Measurements from ENCODE around the gene VTA1. TPM values are rescaled to one million over a fixed set of nuclear protein-coding genes. Genes with fewer than 3 reads are reported as not detected.
A peak's percentile ranks its signal among the peaks of the same experiment; 100 is the strongest.
"Not testable (repeated sequence)": the region's sequence is repeated elsewhere in the genome, so short reads cannot be mapped to it uniquely, and the experiment has no call there.

Gene VTA1
- 45.1 and 90.8 TPM in 2 replicates for total RNA-seq (2014; rRNA removed; shearing (Covaris generic); ENCODE audit: low replicate concordance)

DNA sequence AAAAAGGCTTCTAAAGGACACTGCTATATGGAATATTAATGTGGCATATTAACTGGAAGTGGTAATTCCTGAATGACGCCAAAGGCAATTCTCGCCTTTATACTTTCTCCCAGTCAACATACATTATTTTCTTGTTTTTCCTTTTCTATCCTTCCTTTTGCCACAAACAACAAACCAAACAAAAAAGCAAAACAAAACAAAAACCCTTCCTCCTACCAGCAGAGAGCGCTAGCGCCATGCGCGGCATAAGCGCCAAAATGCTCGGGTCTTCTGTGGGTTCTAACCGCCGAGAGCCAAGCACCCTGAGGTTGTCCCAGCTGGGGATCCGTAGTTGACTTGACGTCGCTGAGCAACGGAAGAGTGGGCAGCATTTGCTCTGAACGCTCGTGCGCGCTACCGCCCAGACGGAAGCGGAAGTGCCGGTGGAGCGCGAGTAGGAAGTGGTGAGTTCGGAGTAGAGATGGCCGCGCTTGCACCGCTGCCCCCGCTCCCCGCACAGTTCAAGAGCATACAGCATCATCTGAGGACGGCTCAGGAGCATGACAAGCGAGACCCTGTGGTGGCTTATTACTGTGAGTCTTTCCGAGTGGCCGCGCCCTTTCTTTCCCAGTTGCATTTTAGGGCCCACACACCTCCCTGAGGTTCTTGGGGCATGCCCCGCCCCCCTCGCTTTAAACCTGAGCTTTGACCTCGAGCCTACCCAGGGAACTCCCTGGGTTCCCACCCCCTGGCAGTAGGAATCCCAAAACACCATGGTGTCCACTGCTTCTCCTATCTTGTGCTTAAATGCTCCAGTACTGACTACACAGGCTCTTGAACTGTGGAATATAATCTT is at the start of gene VTA1, which contains the start of gene NMBR:
TSS of gene VTA1 (plus strand) at position 436 of the 835 bp plus-strand sequence. CDS start at position 461, 25 bp downstream.
TSS of gene NMBR (minus strand) at position 295 of the 835 bp plus-strand sequence. CDS start 58,464 bp downstream, outside the sequence.
- Histone ChIP-seq H3K27ac (ENCODE audit: low read length) (peak within 1 kb of the TSS; percentile 8; the same call in 1 of the 2 replicates), H3K27me3 (ENCODE audit: low read length) (no peaks in the 10 kb centered on the region), H4K20me1 (ENCODE audit: insufficient read depth, low read depth, low read length) (peaks cover 13% of the 10 kb centered on the region; the same call in 1 of the 2 replicates), H3K9me3 (ENCODE audit: low read length) (no peaks in the 10 kb centered on the region), H3K79me2 (ENCODE audit: low read length) (peaks cover 50% of the 10 kb centered on the region), H3K4me3 (ENCODE audit: low read length) (peak within 1 kb of the TSS; percentile 85), H2AFZ (ENCODE audit: low read length) (peak within 1 kb of the TSS; percentile 90), H3K4me2 (ENCODE audit: low read depth, low read length, poor library complexity, severe bottlenecking) (peak within 1 kb of the TSS; percentile 95), H3K36me3 (ENCODE audit: insufficient read depth, low read length) (peaks cover 11% of the 10 kb centered on the region), H3K9me2 (replicated peaks; ENCODE audit: insufficient read depth, low read length) (no peaks in the 10 kb centered on the region), H3K4me1 (ENCODE audit: low read length) (peaks cover 35% of the 10 kb centered on the region), H3K9ac (ENCODE audit: low read length) (peak within 1 kb of the TSS; percentile 83)
- peak; percentile 99 for DNase-seq

- H3K27ac ChIP-seq (ENCODE audit: low read length); H3K9me3 ChIP-seq (ENCODE audit: low read length); DNase-seq; H3K4me3 ChIP-seq (ENCODE audit: low read length); H3K79me2 ChIP-seq (ENCODE audit: low read length); H3K36me3 ChIP-seq (ENCODE audit: insufficient read depth, low read length); H4K20me1 ChIP-seq (ENCODE audit: insufficient read depth, low read depth, low read length); H3K4me1 ChIP-seq (ENCODE audit: low read length); H3K4me2 ChIP-seq (ENCODE audit: low read depth, low read length, poor library complexity, severe bottlenecking); H3K9me2 ChIP-seq (replicated peaks; ENCODE audit: insufficient read depth, low read length); H3K27me3 ChIP-seq (ENCODE audit: low read length); H2AFZ ChIP-seq (ENCODE audit: low read length); H3K9ac ChIP-seq (ENCODE audit: low read length): not testable (repeated sequence)
Observed at GRCh38 chr6:142104820-142105219, 42.2 kb upstream of the VTA1 start.

GRCh38 chr6:142110820-142111219 is 36.2 kb upstream of the VTA1 start:
- not testable (repeated sequence) for DNase-seq; H3K4me2 ChIP-seq (ENCODE audit: low read depth, low read length, poor library complexity, severe bottlenecking); H2AFZ ChIP-seq (ENCODE audit: low read length); H3K9ac ChIP-seq (ENCODE audit: low read length); H3K36me3 ChIP-seq (ENCODE audit: insufficient read depth, low read length); H3K27me3 ChIP-seq (ENCODE audit: low read length); H3K4me1 ChIP-seq (ENCODE audit: low read length); H4K20me1 ChIP-seq (ENCODE audit: insufficient read depth, low read depth, low read length); H3K9me2 ChIP-seq (replicated peaks; ENCODE audit: insufficient read depth, low read length); H3K27ac ChIP-seq (ENCODE audit: low read length); H3K4me3 ChIP-seq (ENCODE audit: low read length); H3K79me2 ChIP-seq (ENCODE audit: low read length); H3K9me3 ChIP-seq (ENCODE audit: low read length)

DNA sequence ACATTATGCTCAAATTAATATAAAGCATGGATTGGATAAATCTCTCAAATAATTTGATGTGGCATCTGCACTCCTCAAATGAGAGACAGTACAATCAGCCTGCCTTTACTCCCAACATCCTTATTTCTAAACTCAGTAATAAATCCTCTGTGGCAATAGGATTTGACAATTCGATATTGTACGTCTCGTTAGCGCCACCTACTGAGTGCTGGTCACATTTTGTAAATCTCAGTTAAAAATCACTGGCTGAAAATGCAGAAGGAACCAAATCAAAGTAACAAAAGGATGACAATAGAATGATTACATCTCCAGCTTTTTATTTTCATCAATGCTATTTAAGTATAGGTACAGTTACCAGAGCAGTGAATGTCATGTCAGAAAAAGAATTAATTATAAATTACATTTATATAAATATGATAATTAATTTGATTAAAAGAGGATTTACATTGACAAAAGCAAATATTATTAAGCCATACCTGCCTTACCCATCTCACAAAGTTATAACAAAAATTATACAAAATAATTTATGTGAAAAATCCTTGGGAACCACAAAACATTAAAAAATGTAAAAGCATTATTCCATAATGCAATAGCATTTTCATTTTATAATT is 34.5 kb upstream of the VTA1 start:
- no peaks in the 10 kb centered on the region for H3K9me2 ChIP-seq (replicated peaks; ENCODE audit: insufficient read depth, low read length)
- H4K20me1 ChIP-seq (ENCODE audit: insufficient read depth, low read depth, low read length): no peaks in the 10 kb centered on the region
- no peak overlapping the region for H3K4me3 ChIP-seq (ENCODE audit: low read length)
- H3K9me3 ChIP-seq (ENCODE audit: low read length): no peaks in the 10 kb centered on the region
- no peaks in the 10 kb centered on the region for H3K4me1 ChIP-seq (ENCODE audit: low read length)
- DNase-seq: peak; percentile 88
- H3K4me2 ChIP-seq (ENCODE audit: low read depth, low read length, poor library complexity, severe bottlenecking): no peak overlapping the region
- no peak overlapping the region for H3K27ac ChIP-seq (ENCODE audit: low read length)
- H3K36me3 ChIP-seq (ENCODE audit: insufficient read depth, low read length): no peaks in the 10 kb centered on the region
- H3K9ac ChIP-seq (ENCODE audit: low read length): no peak overlapping the region
- H3K79me2 ChIP-seq (ENCODE audit: low read length): no peaks in the 10 kb centered on the region
- H3K27me3 ChIP-seq (ENCODE audit: low read length): no peaks in the 10 kb centered on the region
- H2AFZ ChIP-seq (ENCODE audit: low read length): no peak overlapping the region

DNA sequence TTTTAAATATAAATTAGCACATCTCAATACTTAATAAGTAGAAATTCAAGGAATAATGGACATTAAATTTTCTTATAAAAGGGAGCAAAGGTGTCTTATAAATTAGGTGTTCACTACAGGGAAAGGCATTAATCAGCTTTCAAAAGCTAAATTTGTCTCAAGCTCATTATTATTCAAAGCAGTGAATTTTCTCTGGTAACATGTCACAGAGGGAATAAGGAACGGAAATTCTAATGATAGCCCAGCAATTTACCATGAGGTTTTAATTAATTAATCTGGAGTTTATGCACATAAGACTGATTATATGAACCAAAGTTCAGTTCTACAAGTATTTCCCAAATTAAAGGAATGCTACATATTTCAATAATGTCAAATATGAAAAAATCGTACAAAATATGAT is 29.7 kb upstream of the VTA1 start:
- Histone ChIP-seq H2AFZ (ENCODE audit: low read length) (no peak overlapping the region), H3K4me3 (ENCODE audit: low read length) (no peak overlapping the region), H3K36me3 (ENCODE audit: insufficient read depth, low read length) (no peaks in the 10 kb centered on the region), H3K9me2 (replicated peaks; ENCODE audit: insufficient read depth, low read length) (no peaks in the 10 kb centered on the region), H4K20me1 (ENCODE audit: insufficient read depth, low read depth, low read length) (no peaks in the 10 kb centered on the region), H3K4me1 (ENCODE audit: low read length) (no peaks in the 10 kb centered on the region), H3K4me2 (ENCODE audit: low read depth, low read length, poor library complexity, severe bottlenecking) (no peak overlapping the region), H3K79me2 (ENCODE audit: low read length) (no peaks in the 10 kb centered on the region), H3K9me3 (ENCODE audit: low read length) (no peaks in the 10 kb centered on the region), H3K9ac (ENCODE audit: low read length) (no peak overlapping the region), H3K27me3 (ENCODE audit: low read length) (no peaks in the 10 kb centered on the region), H3K27ac (ENCODE audit: low read length) (no peak overlapping the region)
- no peak for DNase-seq

DNA sequence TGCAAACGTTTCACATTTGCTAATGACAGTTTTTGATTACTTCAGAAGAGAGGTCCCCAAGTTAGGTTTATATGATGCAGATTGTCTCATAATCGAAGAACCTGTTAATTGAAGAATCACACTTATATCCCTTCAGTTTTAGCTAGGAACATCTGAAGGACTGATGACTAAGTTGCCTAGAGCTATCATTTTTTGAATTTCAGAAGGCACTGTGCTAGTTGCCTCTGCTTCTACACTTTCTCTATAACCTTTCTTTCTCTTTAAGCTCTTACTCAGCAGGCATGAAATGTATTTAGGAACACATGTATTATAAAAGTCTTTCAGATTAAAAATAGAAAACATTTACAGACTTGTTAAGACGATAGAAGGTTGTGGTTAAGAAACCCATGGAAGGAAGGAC is 28.7 kb upstream of the VTA1 start:
- no peaks in the 10 kb centered on the region for H3K79me2 ChIP-seq (ENCODE audit: low read length)
- DNase-seq: no peak
- H3K4me1 ChIP-seq (ENCODE audit: low read length): no peaks in the 10 kb centered on the region
- no peak overlapping the region for H3K27ac ChIP-seq (ENCODE audit: low read length)
- H3K4me3 ChIP-seq (ENCODE audit: low read length): no peak overlapping the region
- H3K9me2 ChIP-seq (replicated peaks; ENCODE audit: insufficient read depth, low read length): no peaks in the 10 kb centered on the region
- no peak overlapping the region for H3K9ac ChIP-seq (ENCODE audit: low read length)
- H4K20me1 ChIP-seq (ENCODE audit: insufficient read depth, low read depth, low read length): no peaks in the 10 kb centered on the region
- H3K36me3 ChIP-seq (ENCODE audit: insufficient read depth, low read length): no peaks in the 10 kb centered on the region
- no peak overlapping the region for H2AFZ ChIP-seq (ENCODE audit: low read length)
- H3K27me3 ChIP-seq (ENCODE audit: low read length): no peaks in the 10 kb centered on the region
- no peak overlapping the region for H3K4me2 ChIP-seq (ENCODE audit: low read depth, low read length, poor library complexity, severe bottlenecking)
- H3K9me3 ChIP-seq (ENCODE audit: low read length): no peaks in the 10 kb centered on the region

DNA sequence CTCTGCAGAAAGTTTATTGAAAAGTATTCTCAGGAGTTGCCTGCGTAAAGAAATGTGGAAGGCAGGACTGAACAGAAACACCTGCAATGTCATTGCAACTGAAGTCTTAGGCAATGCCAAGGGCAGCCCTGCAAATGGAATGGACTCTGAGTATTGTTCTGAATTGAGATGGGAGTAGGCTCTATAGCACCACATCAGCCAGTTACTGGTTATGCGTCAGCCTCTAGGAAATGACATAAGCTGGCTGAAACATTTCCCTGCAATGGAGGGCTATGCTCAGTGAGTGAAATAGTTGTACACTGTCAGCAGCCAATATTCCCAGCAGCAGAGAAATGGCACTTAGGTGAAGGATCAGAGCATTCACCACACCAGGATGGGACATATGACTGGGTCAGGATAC is 28.1 kb upstream of the VTA1 start:
- no peak for DNase-seq
- no peak overlapping the region for H3K4me2 ChIP-seq (ENCODE audit: low read depth, low read length, poor library complexity, severe bottlenecking)
- H2AFZ ChIP-seq (ENCODE audit: low read length): no peak overlapping the region
- H3K4me1 ChIP-seq (ENCODE audit: low read length): no peaks in the 10 kb centered on the region
- no peaks in the 10 kb centered on the region for H3K36me3 ChIP-seq (ENCODE audit: insufficient read depth, low read length)
- no peaks in the 10 kb centered on the region for H4K20me1 ChIP-seq (ENCODE audit: insufficient read depth, low read depth, low read length)
- no peaks in the 10 kb centered on the region for H3K27me3 ChIP-seq (ENCODE audit: low read length)
- no peaks in the 10 kb centered on the region for H3K79me2 ChIP-seq (ENCODE audit: low read length)
- H3K9me3 ChIP-seq (ENCODE audit: low read length): no peaks in the 10 kb centered on the region
- no peak overlapping the region for H3K9ac ChIP-seq (ENCODE audit: low read length)
- H3K9me2 ChIP-seq (replicated peaks; ENCODE audit: insufficient read depth, low read length): no peaks in the 10 kb centered on the region
- no peak overlapping the region for H3K4me3 ChIP-seq (ENCODE audit: low read length)
- H3K27ac ChIP-seq (ENCODE audit: low read length): no peak overlapping the region

DNA sequence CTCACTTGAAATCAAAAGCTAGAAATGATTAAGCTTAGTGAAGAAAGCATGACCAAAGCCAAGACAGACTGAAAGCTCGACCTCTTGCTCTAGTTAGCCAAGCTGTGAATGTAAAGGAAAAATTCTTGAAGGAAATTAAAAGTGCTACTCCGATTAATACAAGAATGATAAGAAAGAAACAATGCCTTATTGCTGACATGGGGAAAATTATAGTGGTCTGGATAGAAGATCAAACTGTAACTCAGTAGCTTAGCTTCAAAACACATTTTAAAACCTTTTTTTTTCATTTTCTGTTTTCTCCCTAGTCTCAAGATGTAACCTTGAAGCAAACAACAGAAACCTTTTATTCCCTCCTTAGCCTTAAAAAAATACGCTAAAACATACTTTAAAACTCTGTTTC is 25.7 kb upstream of the VTA1 start:
- H3K4me3 ChIP-seq (ENCODE audit: low read length): no peak overlapping the region
- no peaks in the 10 kb centered on the region for H3K79me2 ChIP-seq (ENCODE audit: low read length)
- no peaks in the 10 kb centered on the region for H3K4me1 ChIP-seq (ENCODE audit: low read length)

More for the DNA sequence above, 25.7 kb upstream of the VTA1 start:
- DNase-seq: no peak
- Histone ChIP-seq H3K9ac (ENCODE audit: low read length) (no peak overlapping the region), H4K20me1 (ENCODE audit: insufficient read depth, low read depth, low read length) (no peaks in the 10 kb centered on the region), H3K9me2 (replicated peaks; ENCODE audit: insufficient read depth, low read length) (no peaks in the 10 kb centered on the region), H3K27ac (ENCODE audit: low read length) (no peak overlapping the region), H3K36me3 (ENCODE audit: insufficient read depth, low read length) (no peaks in the 10 kb centered on the region), H2AFZ (ENCODE audit: low read length) (no peak overlapping the region), H3K27me3 (ENCODE audit: low read length) (no peaks in the 10 kb centered on the region), H3K9me3 (ENCODE audit: low read length) (no peaks in the 10 kb centered on the region), H3K4me2 (ENCODE audit: low read depth, low read length, poor library complexity, severe bottlenecking) (no peak overlapping the region)
